ENCODE measurements around the gene OR5B12.

DNA sequence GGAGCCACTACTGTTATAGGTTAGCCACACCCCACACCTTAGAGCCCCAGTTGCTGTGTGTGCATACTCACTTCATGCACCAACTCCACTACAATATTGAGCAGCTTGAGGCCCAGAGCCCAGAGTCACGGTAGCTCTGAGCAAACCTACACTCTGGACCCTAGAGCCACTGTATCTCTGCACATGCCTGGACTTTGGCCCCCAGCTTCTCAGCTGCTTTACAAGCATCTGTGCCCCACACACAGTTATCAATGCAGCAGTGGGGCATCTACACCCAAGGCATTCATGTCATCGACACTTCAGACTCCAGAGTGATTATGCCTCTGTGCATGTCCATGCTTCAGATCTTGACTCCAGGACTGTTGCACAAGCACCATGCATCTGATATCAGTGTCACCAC lies 2.3 kb upstream of the OR5B12 start:
- TF ChIP-seq TRIM24 (IDR thresholded peaks at IDR 0.05) (no peak), SRSF9 (IDR thresholded peaks at IDR 0.05; ENCODE audit: borderline replicate concordance, low read depth, low read length) (no peak), PHB (CRISPR knock-in tag; IDR thresholded peaks at IDR 0.05) (no peak), SPI1 (IDR thresholded peaks at IDR 0.05; ENCODE audit: borderline replicate concordance, low read depth, low read length) (no peak)
